GM12892 (cell line): ENCODE measurements around the gene GNAO1. TPM values are rescaled to one million over a fixed set of nuclear protein-coding genes. Genes with fewer than 3 reads are reported as not detected.

Experiments
- DNase-seq: peaks from one replicate; pipeline ENCODE4 v3.0.0; 2011; ENCODE audit not compliant: insufficient read length
- FAIRE-seq: peaks from 2 replicates; lab custom pipeline; 2011; peaks lifted over from hg19 to GRCh38; lab: Jason Lieb, UNC
- POLR2A ChIP-seq: IDR thresholded peaks from 2 replicates; pipeline ENCODE4 v1.6.1; 2011; ENCODE audit warnings: low read depth, low read length, control low read depth
- POLR2AphosphoS5 ChIP-seq: IDR thresholded peaks from 2 replicates; pipeline ENCODE4 v1.6.1; 2011; ENCODE audit warnings: low read depth, low read length, control low read depth
- TAF1 ChIP-seq: IDR thresholded peaks from 2 replicates; pipeline ENCODE4 v1.6.1; 2011; ENCODE audit warnings: low read depth, mild to moderate bottlenecking, control low read depth, low read length, borderline replicate concordance
- polyA plus RNA-seq: library from polyadenylated mRNA; unstranded; fragments of >200 nt; gene quantifications from one replicate; pipeline ENCODE4 v1.2.1, GENCODE V29; 2012; ENCODE audit warnings: missing spikeins, inconsistent platforms; ENCODE audit not compliant: missing spikeins

The GNAO1 gene
- polyA plus RNA-seq: not detected

DNA sequence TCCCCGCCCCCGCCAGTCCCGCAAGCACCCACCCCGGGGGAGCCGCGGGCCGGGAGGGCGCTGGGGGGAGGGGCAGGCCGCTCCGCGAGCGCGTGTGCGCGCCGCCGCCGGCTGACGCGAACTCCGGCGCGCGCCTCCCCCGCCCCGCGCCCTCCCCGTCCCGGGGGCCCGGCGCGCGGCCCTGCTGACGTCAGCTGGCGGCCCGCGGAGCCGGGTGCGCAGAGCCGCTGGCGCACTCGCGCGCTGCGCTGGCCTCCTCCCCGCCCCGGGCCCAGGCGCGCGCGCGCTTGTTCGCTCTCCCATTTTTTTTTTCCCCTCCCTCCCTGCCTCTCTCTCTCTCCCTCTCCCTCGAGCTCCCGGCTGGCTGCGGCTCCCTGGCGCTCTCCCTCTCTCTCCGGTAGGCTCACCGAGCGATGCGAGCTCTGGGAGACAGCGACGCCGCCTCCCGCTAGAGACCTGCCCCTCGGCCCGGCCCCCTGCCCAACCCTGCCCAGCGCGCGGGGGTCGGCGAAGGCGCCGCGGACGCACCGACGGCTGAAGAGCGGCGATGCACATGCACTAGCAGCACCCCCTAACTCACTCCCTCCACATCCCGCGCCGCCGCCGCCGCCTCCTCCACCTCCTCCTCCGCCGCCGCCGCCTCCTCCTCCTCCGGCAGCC is at the start of gene GNAO1:
Gene GNAO1 (plus strand): TSS at position 334 of the 660 bp plus-strand sequence. CDS start 747 bp downstream, outside the sequence.
- no peak for TF ChIP-seq POLR2AphosphoS5
- no peak for FAIRE-seq
- peak; percentile 36 for DNase-seq

DNA sequence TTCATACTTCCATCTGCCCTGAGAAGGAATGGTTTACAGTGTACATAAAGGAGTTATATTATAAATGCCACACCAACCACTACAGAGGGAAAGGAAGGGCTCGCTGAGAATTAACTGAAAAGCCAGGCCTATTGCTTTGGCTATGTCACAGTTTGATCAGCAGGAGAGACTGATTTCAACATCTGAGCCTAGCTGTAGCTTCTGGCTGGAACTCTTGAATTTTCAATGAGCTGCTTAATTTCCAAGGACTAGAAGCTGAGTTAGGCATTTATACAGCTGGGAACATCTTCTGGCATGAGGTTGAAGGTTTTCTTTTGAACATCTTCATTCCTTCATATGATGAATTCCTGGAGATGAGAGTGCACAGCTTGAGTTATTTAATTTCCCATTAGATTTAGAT is 47.6 kb upstream of the GNAO1 start:
- DNase-seq (no peak), FAIRE-seq (no peak)
- TF ChIP-seq POLR2AphosphoS5 (no peak), TAF1 (no peak), POLR2A (no peak)

DNA sequence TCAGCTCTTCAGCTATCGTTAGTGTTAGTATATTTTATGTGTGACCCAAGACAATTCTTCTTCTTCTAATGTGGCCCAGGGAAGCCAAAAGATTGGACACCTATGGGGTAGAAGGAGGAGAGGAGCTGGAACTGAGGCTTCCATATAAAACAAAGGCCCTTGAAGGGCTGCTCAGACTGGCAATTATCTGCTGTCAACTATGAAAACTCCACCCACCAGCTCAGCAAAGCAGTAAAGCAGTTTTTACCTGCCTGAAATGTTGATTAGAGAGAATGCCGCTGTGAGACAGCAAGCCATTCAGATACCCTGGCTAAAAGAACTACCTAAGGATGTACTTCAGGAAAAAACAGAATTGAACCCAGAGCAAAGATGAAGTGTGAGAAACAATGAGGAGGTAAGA is 45.9 kb upstream of the GNAO1 start:
- FAIRE-seq: no peak

DNA sequence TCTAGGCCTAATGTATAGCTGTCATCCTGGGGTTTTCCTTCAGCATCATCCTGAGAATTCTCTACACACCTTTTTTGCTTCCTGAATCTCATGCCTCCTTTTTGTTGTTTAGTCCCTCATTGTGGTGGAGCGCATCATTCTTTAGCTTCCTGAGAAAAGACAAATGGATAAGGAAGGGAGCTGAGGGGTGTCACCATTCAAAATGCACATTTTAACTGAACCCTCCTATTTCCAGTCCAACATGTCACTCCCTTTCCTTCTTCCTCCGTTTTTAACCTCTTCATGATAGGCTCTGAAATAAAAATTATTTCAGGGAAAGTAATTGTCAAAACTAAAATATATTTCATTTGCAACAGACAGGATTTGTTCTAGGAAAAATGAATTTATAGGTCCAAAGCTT is 39.7 kb upstream of the GNAO1 start:
- no peak for TF ChIP-seq TAF1
- TF ChIP-seq POLR2A: no peak
- no peak for TF ChIP-seq POLR2AphosphoS5
- FAIRE-seq (no peak), DNase-seq (no peak)

More for the DNA sequence above, 45.9 kb upstream of the GNAO1 start:
- no peak for DNase-seq
- TF ChIP-seq TAF1 (no peak), POLR2A (no peak), POLR2AphosphoS5 (no peak)

DNA sequence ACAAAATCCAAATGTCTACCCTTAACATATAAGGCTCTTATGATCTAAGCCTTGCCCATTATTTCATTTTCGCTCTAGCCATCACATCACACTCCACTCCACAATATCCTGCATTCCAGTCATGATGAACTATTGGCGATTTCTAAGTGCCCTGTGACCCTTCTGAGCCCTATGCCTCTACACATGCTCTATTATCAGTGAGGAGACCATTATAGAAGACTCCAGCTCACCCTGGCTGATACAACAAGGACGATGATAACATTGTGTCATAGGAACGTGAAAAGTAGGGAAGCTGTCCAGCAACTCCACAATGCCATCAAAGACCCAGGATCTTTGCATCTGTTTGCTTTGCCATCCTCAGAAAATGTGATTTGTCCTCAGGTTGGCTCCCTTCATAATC is 29.6 kb upstream of the GNAO1 start:
- DNase-seq (no peak), FAIRE-seq (no peak)
- TF ChIP-seq POLR2A (no peak), POLR2AphosphoS5 (no peak), TAF1 (no peak)

DNA sequence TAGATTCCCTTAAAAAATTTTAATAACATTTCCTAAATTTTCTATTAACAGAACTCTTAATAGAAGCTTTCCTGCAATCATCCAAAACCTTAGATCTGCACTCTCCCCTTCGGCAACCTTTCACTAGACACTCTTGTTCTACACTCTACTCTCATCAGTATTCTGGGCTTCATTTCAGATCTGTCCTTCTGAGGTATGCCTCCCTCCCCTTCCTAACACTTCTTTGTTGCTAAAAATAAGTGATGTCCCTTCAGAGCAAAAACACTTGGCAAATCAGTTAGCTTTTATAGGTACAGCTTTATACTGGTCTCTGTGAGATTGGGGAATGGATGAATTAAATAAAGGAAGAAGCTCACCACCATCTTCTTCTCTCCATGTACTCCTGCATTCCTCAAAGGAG is 28.2 kb upstream of the GNAO1 start:
- FAIRE-seq: no peak
- DNase-seq: no peak
- TF ChIP-seq POLR2A (no peak), TAF1 (no peak), POLR2AphosphoS5 (no peak)

DNA sequence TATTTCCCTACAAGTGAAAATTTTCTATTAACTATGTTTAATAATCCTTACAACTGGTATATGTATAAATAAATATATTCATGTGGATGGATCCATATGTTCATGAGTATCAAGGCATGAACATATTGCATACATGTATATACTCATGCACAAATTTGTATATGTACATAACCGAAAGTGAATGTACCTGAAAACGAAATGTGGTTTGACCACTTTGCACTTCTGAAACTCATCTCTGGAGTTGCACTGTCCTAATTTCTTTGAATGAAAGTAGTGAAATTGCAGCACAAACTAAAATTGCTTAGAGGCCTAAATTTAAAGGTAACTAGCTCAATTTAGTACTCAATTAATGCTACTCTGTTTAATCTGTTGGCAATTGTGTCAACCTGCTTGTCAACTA is 27.4 kb upstream of the GNAO1 start:
- DNase-seq (no peak), FAIRE-seq (no peak)
- TF ChIP-seq TAF1 (no peak), POLR2AphosphoS5 (no peak), POLR2A (no peak)

DNA sequence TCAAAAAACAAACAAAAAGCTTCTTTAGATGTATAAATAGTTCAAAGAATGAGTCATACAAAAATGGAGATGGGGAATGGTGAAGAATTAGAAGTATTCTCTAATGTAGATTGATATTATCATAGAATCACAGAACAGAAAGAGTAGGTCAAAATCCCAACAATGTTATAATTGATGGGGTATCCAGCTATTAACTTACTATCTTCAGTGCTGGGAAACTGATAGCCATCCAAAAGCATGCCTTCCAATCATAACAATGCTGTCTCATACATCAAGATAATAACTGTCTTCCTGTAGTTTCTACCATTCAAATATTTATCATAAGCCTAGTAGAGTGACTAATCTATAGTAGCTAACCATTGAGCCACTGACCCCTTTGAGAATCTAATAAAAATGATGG is 26.7 kb upstream of the GNAO1 start:
- FAIRE-seq (no peak), DNase-seq (no peak)
- TF ChIP-seq POLR2AphosphoS5: no peak
- no peak for TF ChIP-seq TAF1
- no peak for TF ChIP-seq POLR2A

DNA sequence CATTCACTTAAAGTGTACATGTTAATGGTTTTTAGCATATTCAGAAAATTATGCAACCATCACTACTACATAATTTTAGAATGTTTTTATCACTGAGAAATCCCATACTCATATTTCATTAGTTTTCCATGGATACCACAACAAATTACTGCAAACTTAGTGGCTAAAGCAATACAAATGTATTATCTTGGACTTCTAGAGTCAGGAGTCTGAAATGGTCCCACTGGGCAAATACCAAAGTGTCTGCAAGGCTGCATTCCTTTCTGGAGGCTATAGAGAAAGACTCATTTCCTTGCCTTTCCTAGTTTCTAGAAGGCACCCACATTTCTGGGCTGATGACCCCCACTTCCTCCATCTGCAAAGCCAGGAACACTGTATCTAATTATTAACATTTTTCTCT is 16.9 kb upstream of the GNAO1 start:
- FAIRE-seq: no peak
- no peak for TF ChIP-seq POLR2A
- no peak for TF ChIP-seq POLR2AphosphoS5
- TF ChIP-seq TAF1: no peak

DNA sequence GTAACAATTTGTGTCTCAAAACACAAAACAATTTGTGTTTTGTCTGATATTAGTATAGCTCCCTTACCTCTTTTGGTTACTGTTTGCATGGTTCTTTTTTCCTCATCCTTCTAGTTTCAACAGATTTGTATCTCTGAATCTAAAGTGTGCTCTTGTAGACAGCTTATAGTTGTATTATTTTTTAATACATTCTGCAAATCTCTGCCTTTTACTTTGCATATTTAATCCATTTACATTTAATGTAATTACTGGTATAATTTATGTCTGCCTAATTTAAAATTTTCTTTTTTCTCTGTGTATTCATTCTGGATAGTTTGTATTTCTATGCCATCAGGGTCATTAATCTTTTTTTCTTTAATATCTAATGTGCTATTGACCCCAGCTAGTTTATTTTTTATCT is 9.9 kb upstream of the GNAO1 start:
- TF ChIP-seq POLR2AphosphoS5: no peak
- TF ChIP-seq TAF1: no peak
- no peak for TF ChIP-seq POLR2A
- DNase-seq (no peak), FAIRE-seq (no peak)

More for the DNA sequence above, 16.9 kb upstream of the GNAO1 start:
- DNase-seq: no peak

DNA sequence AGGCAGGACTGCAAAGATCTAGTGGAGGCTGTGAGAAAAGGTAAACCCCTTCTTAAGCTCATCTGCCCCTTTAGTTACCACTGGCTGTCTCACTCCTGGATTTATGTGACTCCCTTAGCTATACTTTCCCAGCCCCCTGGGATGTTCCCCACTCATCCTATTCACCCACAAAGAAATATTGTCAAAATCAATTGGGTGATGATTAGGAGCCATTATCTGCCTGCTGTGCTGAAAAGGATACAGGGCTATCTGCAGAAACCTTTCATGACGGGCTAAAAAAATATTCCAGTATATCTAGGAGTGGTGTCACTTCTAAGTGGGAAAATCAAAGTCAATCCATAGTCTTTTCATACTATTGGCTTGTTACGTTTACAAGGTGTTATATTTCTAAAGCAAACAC is 8.0 kb upstream of the GNAO1 start:
- no peak for DNase-seq
- FAIRE-seq: no peak
- TF ChIP-seq TAF1: no peak

DNA sequence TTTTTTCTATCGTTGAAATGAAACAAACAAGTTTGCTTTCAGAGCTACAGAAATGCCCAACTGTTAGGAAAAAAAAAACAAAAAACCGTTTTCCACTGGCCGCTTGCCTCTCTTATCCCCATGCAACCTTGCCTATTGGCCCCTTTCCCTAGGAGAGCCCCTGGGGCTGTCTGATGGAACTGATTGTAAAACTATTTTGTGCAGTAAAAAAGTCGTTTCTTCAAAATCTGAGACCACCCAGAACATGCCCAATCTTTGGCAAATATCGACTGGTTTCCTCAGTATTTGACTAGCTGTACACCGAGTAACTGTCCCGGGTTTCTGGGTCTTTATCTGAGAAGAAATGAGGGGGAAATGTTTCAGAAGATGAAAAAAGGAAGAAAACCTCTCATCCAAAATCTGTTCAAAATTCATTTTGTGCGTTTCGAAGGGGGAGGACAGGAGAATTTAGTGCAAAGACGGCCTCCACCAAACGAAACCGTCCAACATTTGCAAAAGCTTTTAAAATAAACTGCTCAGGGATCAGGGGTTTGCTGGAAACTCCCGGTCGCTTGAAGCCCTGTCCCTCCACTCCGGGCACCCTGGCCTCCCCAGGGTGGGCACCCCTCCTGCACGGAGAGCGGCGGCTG is 1.1 kb upstream of the GNAO1 start:
- TF ChIP-seq POLR2AphosphoS5 (no peak), TAF1 (no peak), POLR2A (no peak)
- no peak for FAIRE-seq
- no peak for DNase-seq

DNA sequence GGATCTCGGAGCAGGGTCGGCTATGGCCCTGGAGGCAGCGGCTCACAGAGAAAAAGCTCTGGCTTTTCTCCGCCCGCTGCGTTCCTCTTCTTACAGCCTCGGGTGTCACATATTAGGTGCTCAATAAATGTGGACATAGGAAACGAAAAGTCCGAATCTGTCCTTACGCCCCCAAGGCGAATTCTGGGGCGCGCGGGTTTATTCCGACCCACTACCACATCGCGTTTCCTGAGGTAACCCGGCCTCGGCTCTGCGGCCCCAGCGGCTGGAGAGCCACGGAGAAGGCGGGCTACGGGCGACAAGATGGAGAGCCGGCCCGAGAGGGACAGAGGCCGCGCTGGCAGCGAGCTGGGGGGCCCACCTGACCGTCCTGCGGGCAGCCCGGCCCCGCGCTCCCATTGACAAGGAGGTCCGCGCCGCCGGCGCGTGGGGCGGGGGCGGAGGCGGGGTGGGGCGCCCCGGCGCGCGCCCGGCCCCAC is 573 bp upstream of the GNAO1 start:
- DNase-seq (no peak), FAIRE-seq (no peak)
- TF ChIP-seq POLR2A: no peak
- no peak for TF ChIP-seq POLR2AphosphoS5
- no peak for TF ChIP-seq TAF1
